GM12878 (cell line): ENCODE results near the gene MYL12A. TPM values are rescaled to one million over a fixed set of nuclear protein-coding genes. Genes with fewer than 3 reads are reported as not detected.

Experiments
- ATAC-seq: fragments of 200-7000 bp; cut with Tn5 transposase; 3 replicates; pipeline ENCODE4 v1.9.1; 2020; ENCODE audit warnings: mild to moderate bottlenecking, moderate library complexity
- BruUV-seq: library from RNA; stranded (reverse); fragments of 400-500 nt; replicated peaks from 2 replicates; lab custom pipeline; 2021; lab: Mats Ljungman, UMichigan
- CTCF ChIA-PET: fragments of 300-600 bp; sonication (Branson Sonifier 250); formaldehyde crosslinking; extraction: SDS; loops from one replicate; lab custom pipeline; 2021; ENCODE audit warnings: inconsistent platforms; lab: Yijun Ruan, JAX
- POLR2A ChIA-PET: fragments of 350-600 bp; formaldehyde crosslinking; extraction: SDS; loops from one replicate; lab custom pipeline; 2021; ENCODE audit warnings: inconsistent platforms; lab: Charles Lee
- RAD21 ChIA-PET: fragments of 300-600 bp; sonication (Branson Sonifier 250); formaldehyde crosslinking; loops from one replicate; lab custom pipeline; 2023; ENCODE audit warnings: antibody characterized with exemption; ENCODE audit not compliant: unreplicated experiment; lab: Charles Lee
- SMC1A ChIA-PET: fragments of 300-600 bp; sonication (Branson Sonifier 250); formaldehyde crosslinking; loops from one replicate; lab custom pipeline; 2023; ENCODE audit not compliant: unreplicated experiment, uncharacterized antibody; lab: Charles Lee
- DNase-seq: peaks from one replicate; pipeline ENCODE4 v3.0.0-alpha.2; 2011; ENCODE audit warnings: low read depth, low spot score
- FAIRE-seq: peaks from 3 replicates; lab custom pipeline; 2011; peaks lifted over from hg19 to GRCh38; lab: Jason Lieb, UNC
- H2AFZ ChIP-seq: 2 replicates; pipeline ENCODE4 v1.6.0; 2011; ENCODE audit warnings: low read depth, low read length, control low read depth; ENCODE audit not compliant: control insufficient read depth
- H3K27ac ChIP-seq: 2 replicates; pipeline ENCODE4 v1.5.1; 2011; ENCODE audit warnings: control low read depth; ENCODE audit not compliant: control insufficient read depth, insufficient read depth
- H3K27me3 ChIP-seq, 2 experiments: replicated peaks in 1 of 2; 2 replicates each; pipeline versions ENCODE4 v1.6.0 to v1.6.1; 2011; ENCODE audit warnings: low read length in 1 of 2; ENCODE audit not compliant: control insufficient read depth in 2 of 2, insufficient read depth in 2 of 2
- H3K36me3 ChIP-seq, 2 experiments: 2 replicates each; pipeline ENCODE4 v1.5.1; 2011; ENCODE audit warnings: low read length in 1 of 2; ENCODE audit not compliant: control insufficient read depth in 2 of 2, insufficient read depth in 2 of 2
- H3K4me1 ChIP-seq: 2 replicates; pipeline ENCODE4 v1.6.1; 2011; ENCODE audit warnings: mild to moderate bottlenecking, low read length, moderate library complexity, mixed read lengths; ENCODE audit not compliant: control insufficient read depth, insufficient read depth
- H3K4me2 ChIP-seq: 2 replicates; pipeline ENCODE4 v1.6.0; 2011; ENCODE audit warnings: control low read depth; ENCODE audit not compliant: control insufficient read depth, insufficient read depth
- H3K4me3 ChIP-seq: fragments of 200-600 bp; sonication (generic); 2 replicates; pipeline ENCODE4 v1.5.1; 2016
- H3K79me2 ChIP-seq: 2 replicates; pipeline ENCODE4 v1.6.0; 2011; ENCODE audit warnings: low read length; ENCODE audit not compliant: control insufficient read depth, insufficient read depth
- H3K9ac ChIP-seq: 2 replicates; pipeline ENCODE4 v1.8.0; 2011; ENCODE audit warnings: low read length, control low read depth, mixed read lengths; ENCODE audit not compliant: control insufficient read depth, insufficient read depth
- H3K9me3 ChIP-seq: replicated peaks from 3 replicates; pipeline ENCODE4 v1.5.1; 2011; ENCODE audit warnings: mild to moderate bottlenecking, low read length; ENCODE audit not compliant: control insufficient read depth, insufficient read depth
- H4K20me1 ChIP-seq: 2 replicates; pipeline ENCODE4 v1.6.0; 2011; ENCODE audit not compliant: control insufficient read depth, insufficient read depth
- BACH1 ChIP-seq: fragments of 450-650 bp; IDR thresholded peaks from 2 replicates; pipeline ENCODE4 v1.6.1; 2017; ENCODE audit warnings: mild to moderate bottlenecking, borderline replicate concordance
- BHLHE40 ChIP-seq, 2 experiments: fragments of 450-650 bp in 1 of 2; IDR thresholded peaks; 2 replicates each; pipeline ENCODE4 v1.6.1; 2011 to 2017; ENCODE audit warnings: low read depth in 2 of 2, borderline replicate concordance in 1 of 2, improper control_type of control experiment in 1 of 2, low read length in 1 of 2, mild to moderate bottlenecking in 1 of 2
- BRCA1 ChIP-seq: IDR thresholded peaks from 2 replicates; pipeline ENCODE4 v1.6.1; 2011; ENCODE audit warnings: low read depth, low read length, improper control_type of control experiment
- HCFC1 ChIP-seq: fragments of 150-350 bp; IDR thresholded peaks from 2 replicates; pipeline ENCODE4 v1.6.1; 2014; ENCODE audit warnings: low read length
- RAD51 ChIP-seq: fragments of 450-650 bp; IDR thresholded peaks from 2 replicates; pipeline ENCODE4 v1.6.1; 2016; ENCODE audit warnings: moderate library complexity, mild to moderate bottlenecking, inconsistent platforms
- RELA ChIP-seq: fragments of 450-650 bp; IDR thresholded peaks from 2 replicates; pipeline ENCODE4 v1.8.0; 2014; ENCODE audit warnings: borderline replicate concordance; ENCODE audit not compliant: partially characterized antibody
- SP1 ChIP-seq: IDR thresholded peaks from one replicate; pipeline ENCODE4 v1.6.1; 2011; ENCODE audit warnings: low read depth, low read length
- TARDBP ChIP-seq: IDR thresholded peaks from 2 replicates; pipeline ENCODE4 v1.6.1; 2016; ENCODE audit warnings: borderline replicate concordance
- ZBED1 ChIP-seq: IDR thresholded peaks from 2 replicates; pipeline ENCODE4 v1.6.1; 2016; ENCODE audit warnings: borderline replicate concordance
- WGBS: methylation state at CpG from one replicate; pipeline ENCODE4 v1.1.6; 2016; ENCODE audit warnings: low lambda C conversion rate; ENCODE audit not compliant: insufficient replicate concordance, insufficient coverage; ENCODE audit errors: missing lambda C conversion rate; 5-methylcytosine and 5-hydroxymethylcytosine counted together
- in situ Hi-C: fragments of 300-500 bp; cut with MboI; formaldehyde crosslinking; loops from 9 replicates; pipeline ENCODE4 v1.14.3; 2018; ENCODE audit warnings: mixed read lengths
- intact Hi-C: fragments of 100-400 bp; cut with micrococcal nuclease; formaldehyde crosslinking; loops from one replicate; pipeline ENCODE4 v1.14.2; 2022; ENCODE audit not compliant: unreplicated experiment
- polyA plus RNA-seq, 11 experiments: library from polyadenylated mRNA; depleted of rRNA in 4 of 11; unstranded in 6 of 11; stranded (reverse) in 5 of 11; fragments of >200 nt; fragmentation: Nextera tagmentation in 4 of 11; fragmentation: Illumina TruSeq in 1 of 11; extraction: Ambion mirVana in 4 of 11; extraction: Trizol in 1 of 11; gene quantifications; 1 replicate in 1 of 11; 2 replicates in 10 of 11; pipeline versions ENCODE4 v1.2.1 to v1.2.3, GENCODE V29; 2011 to 2016; ENCODE audit warnings: inconsistent platforms in 2 of 11, missing spikeins in 2 of 11, low read depth in 1 of 11
- total RNA-seq, 4 experiments: library from RNA; depleted of rRNA in 3 of 4; stranded (reverse); fragments of >200 nt in 3 of 4; fragmentation: Illumina TruSeq in 1 of 4; extraction: Trizol in 1 of 4; gene quantifications; 2 replicates each; pipeline versions ENCODE4 v1.2.1 to v1.2.3, GENCODE V29; 2013 to 2021
- TF ChIP-seq, protein P1 (sequence below): IDR thresholded peaks from 2 replicates; pipeline ENCODE4 v1.6.1; 2011; ENCODE audit warnings: low read depth, mild to moderate bottlenecking, low read length, moderate library complexity, borderline replicate concordance; ENCODE audit errors: extremely low read depth
- TF ChIP-seq, protein P2 (sequence below): fragments of 450-650 bp; IDR thresholded peaks from 2 replicates; pipeline ENCODE4 v1.6.1; 2018; ENCODE audit warnings: mild to moderate bottlenecking, low read depth, moderate library complexity; ENCODE audit not compliant: partially characterized antibody

MYL12A gene
- total and polyA plus RNA-seq, 10 of the 15 experiments (the other 5 are each of a cell fraction or from before 2014, with no cell fraction given), result 488 to 1,663 (median 924) TPM

DNA sequence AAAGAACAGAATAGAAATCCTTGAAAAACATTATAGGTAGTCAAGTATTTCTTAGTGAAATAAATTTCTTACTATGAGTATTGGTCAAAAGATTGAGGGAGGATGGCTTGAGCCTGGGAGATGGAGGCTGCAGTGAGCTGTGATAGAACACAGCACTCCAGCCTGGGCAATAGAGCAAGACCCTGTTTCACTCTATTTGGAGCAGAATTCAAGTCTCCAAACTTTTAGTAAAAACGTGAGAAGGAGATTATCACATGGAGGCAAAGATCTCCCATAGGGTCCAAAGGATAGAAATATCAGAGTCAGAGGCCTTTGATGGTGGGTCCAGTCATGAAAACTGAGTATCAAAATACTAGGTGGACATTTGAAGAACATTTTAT lies 2.4 kb upstream of the MYL12A start:
- H3K4me2 ChIP-seq, result peak overlapping the region; percentile 88
- DNase-seq, result no peak
- peaks cover 13% of the 10 kb centered on the region for H3K9me3 ChIP-seq
- no peaks in the 10 kb centered on the region for H4K20me1 ChIP-seq
- intact Hi-C loops (loop anchor here (5.0 to 10.0 kb wide), 4 partner anchors 263 to 673 kb away; partner anchors contain the start of genes METTL4 and NDC80), in situ Hi-C loops (loop anchor here (5.0 kb wide), 2 partner anchors 248 to 308 kb away; no protein-coding TSS in a partner anchor)
- H3K27ac ChIP-seq, result peak overlapping the region; percentile 95
- H3K9ac ChIP-seq, result peak overlapping the region; percentile 97
- CTCF ChIA-PET, result interaction anchor here (0.6 to 7.1 kb wide), 43 partner anchors 11 to 1039 kb away, joined by 3 to 99 read pairs (median 7); partner anchors contain the start of gene MYL12B
- SMC1A ChIA-PET, result interaction anchor here (0.7 to 12.1 kb wide), 36 partner anchors 20 to 340 kb away, joined by 3 to 105 read pairs (median 7); no protein-coding TSS in a partner anchor
- RAD21 ChIA-PET, result interaction anchor here (0.6 to 6.5 kb wide), 33 partner anchors 11 to 422 kb away, joined by 3 to 118 read pairs (median 8); no protein-coding TSS in a partner anchor
- FAIRE-seq, result no peak
- 38% methylated on average over 1 of the region's 1 CpG for WGBS
- peak overlapping the region; percentile 54; the same call in 1 of the 2 replicates for H2AFZ ChIP-seq
- TF ChIP-seq BHLHE40 (IDR thresholded peaks at IDR 0.05; ENCODE audit: borderline replicate concordance in 1 of 2, low read depth in 2 of 2, low read length in 1 of 2), result no peak
- TF ChIP-seq TARDBP, result no peak
- POLR2A ChIA-PET, result interaction anchor here (0.7 to 1.7 kb wide), 7 partner anchors 9 to 289 kb away, joined by 3 to 10 read pairs (median 5); no protein-coding TSS in a partner anchor
- no peaks in the 10 kb centered on the region for H3K4me1 ChIP-seq
- ATAC-seq, result no peak
- BruUV-seq, result no TSS peak
- peak overlapping the region; percentile 91 for H3K4me3 ChIP-seq
- peaks cover 0 to 2% of the 10 kb centered on the region in 2 experiments; a peak in 3 of 4 replicates for H3K36me3 ChIP-seq
- peaks cover 59% of the 10 kb centered on the region for H3K79me2 ChIP-seq
- no peaks in the 10 kb centered on the region for H3K27me3 ChIP-seq

DNA sequence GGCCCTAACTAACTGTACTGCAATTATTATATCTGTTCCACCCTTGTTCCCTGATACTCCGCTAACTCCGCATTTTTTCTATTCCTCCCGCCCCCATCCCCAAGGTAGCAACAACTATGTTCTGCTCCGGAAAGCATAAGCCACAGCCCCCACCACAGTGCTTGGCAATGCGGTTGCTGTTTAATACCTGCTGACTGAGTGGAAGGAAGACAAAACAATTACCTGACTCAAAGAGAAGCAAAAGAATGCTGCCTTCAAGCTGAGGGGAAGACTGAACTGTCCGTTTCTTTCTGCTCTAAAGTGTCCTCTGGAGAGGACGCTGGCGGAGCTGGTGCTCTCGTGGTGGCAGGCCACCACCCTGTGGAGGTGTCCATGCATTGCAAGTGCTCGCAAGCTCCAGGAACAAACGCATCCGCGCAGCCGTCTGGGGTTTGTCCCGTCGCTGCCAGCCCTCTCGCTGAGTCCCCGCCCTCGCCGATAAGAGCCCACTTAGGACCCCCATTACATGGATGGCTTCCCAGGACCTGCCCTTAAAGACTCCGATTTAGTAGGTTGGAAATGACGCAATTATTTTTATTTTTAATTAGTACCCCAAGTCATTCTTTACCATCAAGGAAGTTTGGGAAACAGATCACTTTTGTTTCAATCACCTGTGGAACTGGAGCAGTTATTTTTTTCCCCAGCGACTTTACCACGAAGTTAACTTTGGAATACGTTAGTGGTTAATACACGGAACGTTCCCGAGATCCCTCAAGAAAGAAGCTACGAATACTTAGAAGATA lies 1.6 kb upstream of the MYL12A start:
- SMC1A ChIA-PET, result interaction anchor here (0.7 to 12.1 kb wide), 57 partner anchors 10 to 421 kb away, joined by 3 to 105 read pairs (median 5); no protein-coding TSS in a partner anchor
- peak overlapping the region; percentile 95 for H3K27ac ChIP-seq
- peak overlapping the region; percentile 94 for H3K4me2 ChIP-seq
- DNase-seq (no peak), ATAC-seq (peak; percentile 71), FAIRE-seq (peak; percentile 78)
- WGBS, result under 1% methylated on average over 29 of the region's 29 CpGs
- H3K36me3 ChIP-seq, result peaks cover 0 to 2% of the 10 kb centered on the region in 2 experiments; a peak in 3 of 4 replicates
- in situ Hi-C loops (loop anchor here (5.0 kb wide), 2 partner anchors 249 to 309 kb away; no protein-coding TSS in a partner anchor), intact Hi-C loops (loop anchor here (1.0 to 10.0 kb wide), 11 partner anchors 93 to 674 kb away; partner anchors contain the start of genes LPIN2, METTL4 and NDC80)
- no peaks in the 10 kb centered on the region for H3K27me3 ChIP-seq
- RAD21 ChIA-PET, result interaction anchor here (0.6 to 6.5 kb wide), 44 partner anchors 10 to 453 kb away, joined by 3 to 118 read pairs (median 6); partner anchors contain the start of gene MYL12B
- CTCF ChIA-PET, result interaction anchor here (0.6 to 7.1 kb wide), 60 partner anchors 10 to 1038 kb away, joined by 3 to 99 read pairs (median 6); partner anchors contain the start of gene MYL12B
- no TSS peak for BruUV-seq
- H3K9ac ChIP-seq, result peak overlapping the region; percentile 97
- peak overlapping the region; percentile 61 for H2AFZ ChIP-seq
- H3K4me1 ChIP-seq, result no peaks in the 10 kb centered on the region
- H3K9me3 ChIP-seq, result peaks cover 12% of the 10 kb centered on the region
- peaks cover 67% of the 10 kb centered on the region for H3K79me2 ChIP-seq
- POLR2A ChIA-PET, result interaction anchor here (0.5 to 3.2 kb wide), 22 partner anchors 8 to 311 kb away, joined by 3 to 15 read pairs (median 4); no protein-coding TSS in a partner anchor
- peak overlapping the region; percentile 91 for H3K4me3 ChIP-seq
- no peaks in the 10 kb centered on the region for H4K20me1 ChIP-seq
- TF ChIP-seq RELA, result no peak
- no peak for TF ChIP-seq BACH1
- TF ChIP-seq, protein P1, sequence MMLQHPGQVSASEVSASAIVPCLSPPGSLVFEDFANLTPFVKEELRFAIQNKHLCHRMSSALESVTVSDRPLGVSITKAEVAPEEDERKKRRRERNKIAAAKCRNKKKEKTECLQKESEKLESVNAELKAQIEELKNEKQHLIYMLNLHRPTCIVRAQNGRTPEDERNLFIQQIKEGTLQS, result no peak
- TF ChIP-seq, protein P2, sequence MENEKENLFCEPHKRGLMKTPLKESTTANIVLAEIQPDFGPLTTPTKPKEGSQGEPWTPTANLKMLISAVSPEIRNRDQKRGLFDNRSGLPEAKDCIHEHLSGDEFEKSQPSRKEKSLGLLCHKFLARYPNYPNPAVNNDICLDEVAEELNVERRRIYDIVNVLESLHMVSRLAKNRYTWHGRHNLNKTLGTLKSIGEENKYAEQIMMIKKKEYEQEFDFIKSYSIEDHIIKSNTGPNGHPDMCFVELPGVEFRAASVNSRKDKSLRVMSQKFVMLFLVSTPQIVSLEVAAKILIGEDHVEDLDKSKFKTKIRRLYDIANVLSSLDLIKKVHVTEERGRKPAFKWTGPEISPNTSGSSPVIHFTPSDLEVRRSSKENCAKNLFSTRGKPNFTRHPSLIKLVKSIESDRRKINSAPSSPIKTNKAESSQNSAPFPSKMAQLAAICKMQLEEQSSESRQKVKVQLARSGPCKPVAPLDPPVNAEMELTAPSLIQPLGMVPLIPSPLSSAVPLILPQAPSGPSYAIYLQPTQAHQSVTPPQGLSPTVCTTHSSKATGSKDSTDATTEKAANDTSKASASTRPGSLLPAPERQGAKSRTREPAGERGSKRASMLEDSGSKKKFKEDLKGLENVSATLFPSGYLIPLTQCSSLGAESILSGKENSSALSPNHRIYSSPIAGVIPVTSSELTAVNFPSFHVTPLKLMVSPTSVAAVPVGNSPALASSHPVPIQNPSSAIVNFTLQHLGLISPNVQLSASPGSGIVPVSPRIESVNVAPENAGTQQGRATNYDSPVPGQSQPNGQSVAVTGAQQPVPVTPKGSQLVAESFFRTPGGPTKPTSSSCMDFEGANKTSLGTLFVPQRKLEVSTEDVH, result no peak
- no peak for TF ChIP-seq BRCA1
- no peak for TF ChIP-seq RAD51
- no peak for TF ChIP-seq ZBED1
- no peak for TF ChIP-seq SP1
- no peak for TF ChIP-seq HCFC1
